ENCODE results near the gene IFITM1.

IFITM1 gene

DNA sequence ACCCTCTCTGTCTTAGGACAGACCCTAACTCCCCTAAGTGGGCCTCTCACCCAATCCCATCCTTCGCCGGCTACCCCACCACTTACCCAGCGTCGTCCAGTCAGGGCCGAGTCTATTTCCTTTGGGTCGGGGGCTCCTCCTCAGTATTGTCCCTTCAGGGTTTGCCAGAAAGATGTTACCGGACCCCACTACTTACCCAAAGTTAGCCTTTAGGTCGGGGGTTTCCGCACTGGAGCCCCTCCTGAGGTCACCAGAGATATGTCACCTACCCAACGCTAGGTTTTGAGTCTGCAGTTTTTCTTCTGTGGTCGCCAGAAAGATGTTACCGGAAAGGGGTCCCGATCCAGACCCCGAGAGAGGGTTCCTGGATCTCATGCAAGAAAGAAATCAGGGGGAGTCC is 37.6 kb downstream of the IFITM1 start:
- Histone ChIP-seq H3K27ac (ENCODE audit: low read depth in 2 of 2, low read length in 2 of 2) (no peak overlapping the region), H3K9ac (ENCODE audit: low read depth in 1 of 2, low read length in 2 of 2) (no peak overlapping the region)

DNA sequence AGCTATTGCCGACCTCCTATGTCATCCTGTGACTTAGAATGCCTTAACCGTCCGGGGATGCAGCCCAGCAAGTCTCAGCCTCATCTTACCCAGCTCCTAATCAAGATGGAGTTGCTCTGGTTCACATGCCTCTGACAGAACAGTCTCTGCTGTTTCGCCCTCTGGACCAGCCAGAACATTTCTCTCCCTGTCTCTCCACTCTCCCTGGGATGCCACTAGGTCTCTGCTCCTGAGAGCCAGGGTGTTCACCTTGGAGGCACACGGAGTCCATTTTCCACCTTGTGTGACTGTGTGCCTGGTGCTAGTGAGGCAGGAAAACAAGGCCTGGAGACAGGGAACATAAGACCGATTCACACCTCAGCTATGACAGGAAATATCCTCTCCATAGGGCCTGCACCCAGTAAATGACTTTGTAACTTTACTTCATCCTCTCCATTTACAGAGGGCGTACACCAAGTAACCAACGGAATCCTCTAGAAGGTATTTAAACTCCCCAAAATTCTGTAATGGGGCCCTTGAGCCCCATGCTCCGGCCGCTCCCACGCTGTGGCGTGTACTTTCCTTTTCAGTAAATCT is 38.7 kb downstream of the IFITM1 start:
- H3K27ac ChIP-seq (ENCODE audit: low read depth in 2 of 2, low read length in 2 of 2) = peak overlapping the region; percentile 73 to 78
- no peaks in the 10 kb centered on the region for H3K9me3 ChIP-seq (ENCODE audit: control insufficient read depth in 2 of 2, low read length in 2 of 2)
- peak overlapping the region in 1 of 2 donors; percentile 36 for H3K9ac ChIP-seq (ENCODE audit: low read depth in 1 of 2, low read length in 2 of 2)
- H3K27me3 ChIP-seq (ENCODE audit: control insufficient read depth in 2 of 2, insufficient read depth in 2 of 2, low read length in 2 of 2) = peaks cover 0 to 5% of the 10 kb centered on the region in 2 donors
- H3K4me3 ChIP-seq (ENCODE audit: low read length in 2 of 2) = no peak overlapping the region
- no peaks in the 10 kb centered on the region for H3K36me3 ChIP-seq (ENCODE audit: control insufficient read depth in 2 of 2, insufficient read depth in 2 of 2, low read length in 2 of 2)
- peaks cover 15 to 22% of the 10 kb centered on the region in 2 donors for H3K4me1 ChIP-seq (ENCODE audit: control insufficient read depth in 2 of 2, insufficient read depth in 2 of 2, low read length in 2 of 2)

More for the DNA sequence above, 37.6 kb downstream of the IFITM1 start:
- Histone ChIP-seq H3K4me3 (ENCODE audit: low read length in 2 of 2) (no peak overlapping the region), H3K36me3 (ENCODE audit: control insufficient read depth in 2 of 2, insufficient read depth in 2 of 2, low read length in 2 of 2) (no peaks in the 10 kb centered on the region), H3K9me3 (ENCODE audit: control insufficient read depth in 2 of 2, low read length in 2 of 2) (no peaks in the 10 kb centered on the region), H3K4me1 (ENCODE audit: control insufficient read depth in 2 of 2, insufficient read depth in 2 of 2, low read length in 2 of 2) (peaks cover 15 to 22% of the 10 kb centered on the region in 2 donors), H3K27me3 (ENCODE audit: control insufficient read depth in 2 of 2, insufficient read depth in 2 of 2, low read length in 2 of 2) (no peaks in the 10 kb centered on the region)

DNA sequence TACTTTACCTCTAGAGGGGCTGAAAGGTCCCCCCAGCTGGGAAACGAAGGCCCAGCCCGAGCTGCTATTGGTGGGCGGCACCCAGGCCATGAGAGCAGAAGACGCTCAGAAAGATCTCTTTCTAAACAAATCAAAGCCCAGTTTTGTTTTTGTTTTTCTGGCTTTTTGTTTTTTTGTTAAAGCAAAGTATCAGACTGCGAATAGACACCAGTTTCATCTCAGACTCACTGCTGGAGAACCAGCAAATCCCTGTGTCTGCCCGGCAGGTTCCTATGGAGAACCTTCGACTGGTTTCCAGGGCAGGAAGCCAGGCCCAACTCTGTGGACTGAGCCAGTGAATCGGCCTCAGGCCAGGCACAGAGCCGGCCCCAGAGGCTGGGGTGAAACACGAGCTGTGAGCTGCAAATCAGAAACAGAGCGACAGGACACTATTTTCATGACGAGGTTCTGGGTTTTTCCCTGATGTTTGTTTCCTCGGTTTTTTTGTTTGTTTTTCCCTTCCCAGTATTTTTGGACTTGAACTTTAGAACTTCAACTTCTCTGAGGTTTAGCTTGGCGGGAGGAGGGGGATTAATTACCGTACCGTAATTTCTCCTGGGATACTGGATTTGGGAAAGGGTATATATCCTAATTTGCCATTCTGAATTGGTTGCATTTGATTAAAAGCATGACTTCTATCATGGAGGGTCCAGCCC is 39.5 kb downstream of the IFITM1 start:
- no peak overlapping the region for H3K4me3 ChIP-seq (ENCODE audit: low read length in 2 of 2)
- peaks cover 0 to 5% of the 10 kb centered on the region in 2 donors for H3K27me3 ChIP-seq (ENCODE audit: control insufficient read depth in 2 of 2, insufficient read depth in 2 of 2, low read length in 2 of 2)
- H3K4me1 ChIP-seq (ENCODE audit: control insufficient read depth in 2 of 2, insufficient read depth in 2 of 2, low read length in 2 of 2) = peaks cover 15 to 22% of the 10 kb centered on the region in 2 donors
- H3K27ac ChIP-seq (ENCODE audit: low read depth in 2 of 2, low read length in 2 of 2) = peak overlapping the region; percentile 73 to 78
- H3K9ac ChIP-seq (ENCODE audit: low read depth in 1 of 2, low read length in 2 of 2) = peak overlapping the region in 1 of 2 donors; percentile 36
- H3K9me3 ChIP-seq (ENCODE audit: control insufficient read depth in 2 of 2, low read length in 2 of 2) = no peaks in the 10 kb centered on the region
- H3K36me3 ChIP-seq (ENCODE audit: control insufficient read depth in 2 of 2, insufficient read depth in 2 of 2, low read length in 2 of 2) = no peaks in the 10 kb centered on the region

DNA sequence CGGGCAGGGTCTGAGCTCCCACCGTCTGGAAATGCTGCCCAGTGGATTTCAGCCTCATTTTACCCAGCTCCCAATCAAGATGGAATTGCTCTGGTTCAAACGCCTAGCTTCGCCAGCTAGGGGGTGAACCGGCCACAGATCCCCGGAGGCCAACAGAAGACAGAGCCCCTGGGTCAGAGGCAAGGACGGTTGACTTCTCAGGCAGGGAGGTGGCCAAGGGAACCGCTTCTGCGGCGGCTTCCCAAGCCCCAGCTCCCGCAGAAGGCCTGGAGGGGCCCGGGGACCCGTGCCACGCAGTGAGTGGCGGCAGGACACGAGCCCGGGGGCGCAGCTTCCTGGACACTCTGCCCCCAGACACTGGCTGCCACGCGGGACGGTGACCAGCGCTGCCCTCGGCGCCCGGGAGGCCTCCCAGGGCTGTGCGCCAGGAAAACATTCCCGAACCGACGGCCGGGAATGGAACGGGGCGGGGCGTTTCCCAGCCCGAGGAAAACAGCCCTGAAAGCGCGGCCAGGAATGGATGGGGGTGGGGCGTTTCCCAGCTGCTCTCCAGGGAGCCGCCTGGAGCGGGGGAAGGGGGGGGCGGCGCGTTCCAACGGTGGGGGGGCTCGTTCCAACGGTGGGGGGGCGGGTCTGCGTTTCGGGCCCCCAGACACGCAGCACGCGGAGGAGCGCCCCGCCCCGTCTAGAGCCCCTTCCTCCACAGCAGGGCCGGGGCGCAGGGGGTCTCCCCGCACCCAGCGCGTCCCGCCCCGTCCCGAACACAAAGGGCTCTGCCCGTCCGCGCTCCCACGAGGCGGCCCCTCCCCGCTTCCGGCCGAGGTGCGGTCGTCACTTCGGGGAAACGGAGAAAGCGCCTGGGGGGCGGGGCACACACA is 42.0 kb downstream of the IFITM1 start:
- H3K4me3 ChIP-seq (ENCODE audit: low read length in 2 of 2) = peak overlapping the region; percentile 54 to 56
- peaks cover 15 to 22% of the 10 kb centered on the region in 2 donors for H3K4me1 ChIP-seq (ENCODE audit: control insufficient read depth in 2 of 2, insufficient read depth in 2 of 2, low read length in 2 of 2)
- H3K27me3 ChIP-seq (ENCODE audit: control insufficient read depth in 2 of 2, insufficient read depth in 2 of 2, low read length in 2 of 2) = peaks cover 0 to 5% of the 10 kb centered on the region in 2 donors
- no peaks in the 10 kb centered on the region for H3K36me3 ChIP-seq (ENCODE audit: control insufficient read depth in 2 of 2, insufficient read depth in 2 of 2, low read length in 2 of 2)
- peak overlapping the region; percentile 95 for H3K27ac ChIP-seq (ENCODE audit: low read depth in 2 of 2, low read length in 2 of 2)
- H3K9me3 ChIP-seq (ENCODE audit: control insufficient read depth in 2 of 2, low read length in 2 of 2) = peaks cover 0 to 1% of the 10 kb centered on the region in 2 donors
- peak overlapping the region; percentile 61 to 81 for H3K9ac ChIP-seq (ENCODE audit: low read depth in 1 of 2, low read length in 2 of 2)

DNA sequence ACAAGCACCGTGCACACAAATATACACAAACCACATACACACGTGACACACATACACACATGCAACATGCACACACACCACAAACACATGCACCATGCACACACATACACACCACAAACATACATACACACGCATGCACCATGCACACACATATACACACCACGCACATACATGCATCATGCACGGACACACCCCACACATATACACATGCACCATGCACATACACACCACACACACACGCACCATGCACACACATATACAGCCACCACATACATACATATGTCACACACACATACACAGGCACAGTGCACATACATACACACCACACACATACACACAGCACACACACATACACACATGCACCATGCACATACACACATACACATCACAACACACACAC is 42.8 kb downstream of the IFITM1 start:
- Histone ChIP-seq H3K9me3 (ENCODE audit: control insufficient read depth in 2 of 2, low read length in 2 of 2) (peaks cover 0 to 4% of the 10 kb centered on the region in 2 donors), H3K27ac (ENCODE audit: low read depth in 2 of 2, low read length in 2 of 2) (no peak overlapping the region), H3K4me1 (ENCODE audit: control insufficient read depth in 2 of 2, insufficient read depth in 2 of 2, low read length in 2 of 2) (peaks cover 12 to 18% of the 10 kb centered on the region in 2 donors), H3K27me3 (ENCODE audit: control insufficient read depth in 2 of 2, insufficient read depth in 2 of 2, low read length in 2 of 2) (peaks cover 0 to 5% of the 10 kb centered on the region in 2 donors), H3K9ac (ENCODE audit: low read depth in 1 of 2, low read length in 2 of 2) (no peak overlapping the region), H3K4me3 (ENCODE audit: low read length in 2 of 2) (no peak overlapping the region), H3K36me3 (ENCODE audit: control insufficient read depth in 2 of 2, insufficient read depth in 2 of 2, low read length in 2 of 2) (no peaks in the 10 kb centered on the region)

DNA sequence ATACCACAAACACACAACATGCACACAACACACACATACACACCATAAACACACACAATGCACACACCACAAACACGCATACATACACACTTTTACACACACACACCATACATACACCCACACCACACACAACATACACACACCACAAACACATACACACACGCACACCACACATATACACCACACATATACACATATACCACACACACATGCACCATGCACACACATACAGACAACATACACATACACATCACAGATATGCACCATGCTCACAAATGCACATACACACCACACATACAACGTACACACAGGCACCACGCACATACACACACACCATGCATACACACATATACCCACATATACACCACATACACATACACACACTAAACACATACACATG is 43.7 kb downstream of the IFITM1 start:
- H3K9ac ChIP-seq (ENCODE audit: low read depth in 1 of 2, low read length in 2 of 2) = no peak overlapping the region
- no peak overlapping the region for H3K27ac ChIP-seq (ENCODE audit: low read depth in 2 of 2, low read length in 2 of 2)
- H3K36me3 ChIP-seq (ENCODE audit: control insufficient read depth in 2 of 2, insufficient read depth in 2 of 2, low read length in 2 of 2) = no peaks in the 10 kb centered on the region
- peaks cover 0 to 4% of the 10 kb centered on the region in 2 donors for H3K9me3 ChIP-seq (ENCODE audit: control insufficient read depth in 2 of 2, low read length in 2 of 2)
- H3K4me1 ChIP-seq (ENCODE audit: control insufficient read depth in 2 of 2, insufficient read depth in 2 of 2, low read length in 2 of 2) = peaks cover 12 to 18% of the 10 kb centered on the region in 2 donors
- H3K27me3 ChIP-seq (ENCODE audit: control insufficient read depth in 2 of 2, insufficient read depth in 2 of 2, low read length in 2 of 2) = peaks cover 0 to 5% of the 10 kb centered on the region in 2 donors
- H3K4me3 ChIP-seq (ENCODE audit: low read length in 2 of 2) = no peak overlapping the region

DNA sequence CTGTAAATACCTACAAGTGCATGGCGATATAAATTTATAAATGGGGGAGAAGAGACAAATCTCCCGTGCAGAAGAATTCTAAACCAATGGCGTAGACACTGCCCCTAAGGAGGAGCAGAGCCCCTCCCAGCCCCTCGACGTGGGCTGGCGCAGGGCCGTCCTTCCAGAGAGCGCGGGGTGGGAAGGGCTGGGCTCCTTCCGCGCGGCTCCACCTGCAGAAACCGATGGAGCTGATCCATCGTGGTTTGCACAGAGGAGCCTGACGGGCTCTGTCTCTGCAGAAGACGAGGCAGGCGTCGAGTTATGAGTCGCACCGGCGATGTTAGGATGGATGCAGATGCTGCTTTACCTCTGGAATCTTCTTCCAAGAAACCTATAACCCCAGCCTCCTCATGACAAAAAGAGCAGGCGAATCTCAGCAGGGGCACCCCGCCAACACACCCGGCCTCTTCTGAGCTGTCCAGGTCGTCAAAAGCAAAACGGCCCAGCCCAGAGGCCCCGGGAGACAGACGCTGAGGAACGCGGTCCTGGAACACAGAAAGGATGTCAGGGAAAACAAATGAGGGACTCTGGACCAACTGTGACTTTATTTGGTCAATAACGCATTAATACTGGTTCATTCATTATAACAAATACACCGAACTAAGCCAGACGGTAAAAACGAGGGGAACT is 44.4 kb downstream of the IFITM1 start:
- Histone ChIP-seq H3K36me3 (ENCODE audit: control insufficient read depth in 2 of 2, insufficient read depth in 2 of 2, low read length in 2 of 2) (no peaks in the 10 kb centered on the region), H3K4me3 (ENCODE audit: low read length in 2 of 2) (no peak overlapping the region), H3K27me3 (ENCODE audit: control insufficient read depth in 2 of 2, insufficient read depth in 2 of 2, low read length in 2 of 2) (peaks cover 0 to 5% of the 10 kb centered on the region in 2 donors), H3K27ac (ENCODE audit: low read depth in 2 of 2, low read length in 2 of 2) (no peak overlapping the region), H3K4me1 (ENCODE audit: control insufficient read depth in 2 of 2, insufficient read depth in 2 of 2, low read length in 2 of 2) (peaks cover 12 to 15% of the 10 kb centered on the region in 2 donors), H3K9ac (ENCODE audit: low read depth in 1 of 2, low read length in 2 of 2) (no peak overlapping the region), H3K9me3 (ENCODE audit: control insufficient read depth in 2 of 2, low read length in 2 of 2) (peaks cover 0 to 4% of the 10 kb centered on the region in 2 donors)

DNA sequence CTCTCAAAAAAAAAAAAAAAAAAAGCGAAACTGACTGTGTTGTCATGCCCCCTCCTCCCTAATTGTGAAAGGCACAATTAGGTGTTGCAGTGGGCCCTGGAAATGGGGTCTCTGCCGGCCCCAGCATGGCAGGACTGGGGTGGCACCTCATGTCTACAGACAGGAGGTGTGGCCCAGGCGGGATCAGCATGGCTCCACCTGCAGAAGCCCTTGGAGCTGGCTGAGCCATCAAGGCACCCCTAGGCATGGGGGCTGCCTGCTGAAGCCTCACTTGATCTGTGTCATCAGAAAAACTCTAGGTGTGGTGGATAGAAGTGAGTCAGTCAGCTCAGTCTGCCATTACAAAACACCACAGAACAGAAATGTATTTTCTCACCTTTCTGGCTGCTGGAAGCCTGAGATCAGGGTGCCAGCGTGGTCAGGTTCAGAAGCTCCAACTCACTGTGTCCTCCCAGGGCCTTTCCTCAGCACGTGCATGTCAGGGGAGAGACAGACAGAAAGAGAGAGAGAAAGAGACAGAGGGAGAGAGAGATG is 45.4 kb downstream of the IFITM1 start:
- no peak overlapping the region for H3K27ac ChIP-seq (ENCODE audit: low read depth in 2 of 2, low read length in 2 of 2)
- H3K4me3 ChIP-seq (ENCODE audit: low read length in 2 of 2) = no peak overlapping the region
- peaks cover 2 to 5% of the 10 kb centered on the region in 2 donors for H3K27me3 ChIP-seq (ENCODE audit: control insufficient read depth in 2 of 2, insufficient read depth in 2 of 2, low read length in 2 of 2)
- H3K36me3 ChIP-seq (ENCODE audit: control insufficient read depth in 2 of 2, insufficient read depth in 2 of 2, low read length in 2 of 2) = no peaks in the 10 kb centered on the region
- peaks cover 7 to 10% of the 10 kb centered on the region in 2 donors for H3K4me1 ChIP-seq (ENCODE audit: control insufficient read depth in 2 of 2, insufficient read depth in 2 of 2, low read length in 2 of 2)
- H3K9ac ChIP-seq (ENCODE audit: low read depth in 1 of 2, low read length in 2 of 2) = no peak overlapping the region
- H3K9me3 ChIP-seq (ENCODE audit: control insufficient read depth in 2 of 2, low read length in 2 of 2) = peaks cover 0 to 4% of the 10 kb centered on the region in 2 donors

DNA sequence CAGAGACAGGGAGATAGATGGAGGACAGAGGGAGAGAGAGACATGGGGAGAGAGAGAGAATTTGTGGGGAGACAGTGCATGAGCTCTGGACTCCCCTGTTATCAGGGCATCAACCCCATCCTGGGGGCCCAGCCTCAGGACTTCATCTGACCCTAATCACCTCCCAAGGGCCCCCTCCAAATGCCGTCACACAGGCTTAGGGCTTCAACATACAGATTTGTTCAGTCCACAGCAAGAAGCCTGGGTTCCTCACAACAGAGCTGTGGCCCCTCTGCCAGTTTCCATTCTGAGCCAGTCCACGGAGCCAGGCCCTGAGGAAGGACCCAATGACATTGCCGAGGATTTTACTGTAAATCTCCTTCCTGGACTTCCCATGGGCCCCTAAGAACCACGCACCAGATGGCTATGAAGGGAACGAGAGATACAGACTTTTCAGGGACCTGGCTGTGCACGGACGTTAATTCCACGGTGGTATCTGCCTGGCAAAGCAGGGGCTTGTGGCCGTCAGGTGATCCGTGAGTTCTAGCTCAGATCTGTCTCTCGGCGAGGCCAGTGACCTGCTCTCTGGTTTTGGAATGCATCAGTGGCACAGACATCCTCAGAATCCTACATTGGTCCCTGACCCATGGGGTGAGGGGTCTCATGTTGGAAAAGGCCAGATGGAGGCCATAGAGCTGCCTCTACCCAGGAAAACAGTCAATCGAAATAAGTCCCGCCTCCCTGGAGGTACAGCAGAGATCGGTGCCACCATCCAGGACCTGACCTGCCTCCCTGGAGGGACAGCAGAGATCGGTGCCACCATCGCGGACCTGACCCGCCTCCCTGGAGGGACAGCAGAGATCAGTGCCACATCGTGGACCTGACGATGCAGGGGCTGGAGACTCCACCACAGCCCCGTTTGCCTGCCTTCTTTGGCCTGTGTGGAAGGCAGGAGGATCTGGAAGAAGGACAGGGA is 46.8 kb downstream of the IFITM1 start:
- Histone ChIP-seq H3K9ac (ENCODE audit: low read depth in 1 of 2, low read length in 2 of 2) (no peak overlapping the region), H3K27me3 (ENCODE audit: control insufficient read depth in 2 of 2, insufficient read depth in 2 of 2, low read length in 2 of 2) (peaks cover 5% of the 10 kb centered on the region in 2 donors), H3K27ac (ENCODE audit: low read depth in 2 of 2, low read length in 2 of 2) (no peak overlapping the region), H3K4me3 (ENCODE audit: low read length in 2 of 2) (no peak overlapping the region), H3K4me1 (ENCODE audit: control insufficient read depth in 2 of 2, insufficient read depth in 2 of 2, low read length in 2 of 2) (peaks cover 1 to 10% of the 10 kb centered on the region in 2 donors), H3K9me3 (ENCODE audit: control insufficient read depth in 2 of 2, low read length in 2 of 2) (peaks cover 0 to 4% of the 10 kb centered on the region in 2 donors), H3K36me3 (ENCODE audit: control insufficient read depth in 2 of 2, insufficient read depth in 2 of 2, low read length in 2 of 2) (no peaks in the 10 kb centered on the region)
